Activated CD8-positive, alpha-beta T cell treated with anti-CD3 and anti-CD28 coated beads for 36 hours (primary cell): ENCODE results near the gene CAMTA1. TPM values are rescaled to one million over a fixed set of nuclear protein-coding genes. Genes with fewer than 3 reads are reported as not detected.

Experiments
- ATAC-seq: fragments of 200-7000 bp; cut with Tn5 transposase; one replicate; pipeline ENCODE4 v1.10.0; 2021; ENCODE audit warnings: mild to moderate bottlenecking, moderate library complexity
- CTCF ChIA-PET: fragments of 350-600 bp; sonication (Branson Sonifier 250); formaldehyde crosslinking; loops from one replicate; lab custom pipeline; 2021; ENCODE audit warnings: antibody characterized with exemption; lab: Charles Lee
- POLR2A ChIA-PET: fragments of 350-600 bp; sonication (Branson Sonifier 250); formaldehyde crosslinking; loops from one replicate; lab custom pipeline; 2021; ENCODE audit warnings: antibody characterized with exemption; lab: Charles Lee
- DNase-seq: peaks from one replicate; pipeline ENCODE4 v3.0.0-alpha.2; 2020
- H3K27ac Mint-ChIP-seq: one replicate; pipeline ENCODE4 v1.8.0; 2021; ENCODE audit warnings: mild to moderate bottlenecking, mixed read lengths
- H3K27me3 Mint-ChIP-seq: one replicate; pipeline ENCODE4 v1.8.0; 2021; ENCODE audit warnings: mixed read lengths
- H3K36me3 Mint-ChIP-seq: one replicate; pipeline ENCODE4 v1.8.0; 2021; ENCODE audit warnings: low read depth, mixed read lengths
- H3K4me1 Mint-ChIP-seq: one replicate; pipeline ENCODE4 v1.8.0; 2021; ENCODE audit warnings: low read depth, mixed read lengths
- H3K4me3 Mint-ChIP-seq: one replicate; pipeline ENCODE4 v1.8.0; 2021; ENCODE audit warnings: mild to moderate bottlenecking, moderate library complexity, mixed read lengths
- H3K9me3 Mint-ChIP-seq: one replicate; pipeline ENCODE4 v1.8.0; 2021; ENCODE audit warnings: mixed read lengths
- intact Hi-C: fragments of 100-400 bp; cut with micrococcal nuclease; formaldehyde crosslinking; loops from one replicate; pipeline ENCODE4 v1.10.0; 2022
- total RNA-seq, 2 experiments: library from RNA; stranded (reverse); gene quantifications; one replicate each; pipeline ENCODE4 v1.2.3, GENCODE V29; 2021
- TF ChIP-seq, protein P1 (sequence below): fragments of 200-600 bp; IDR thresholded peaks from one replicate; pipeline ENCODE4 v1.8.0; 2022; ENCODE audit warnings: antibody characterized with exemption, mild to moderate bottlenecking

CAMTA1 gene
- total RNA-seq, 2 experiments from 2014 or later = 67.7 to 70.9 TPM

- Mint-ChIP-seq H3K36me3 (peaks cover 20% of the 10 kb centered on the region), H3K27ac (peak overlapping the region; percentile 44), H3K9me3 (no peaks in the 10 kb centered on the region), H3K27me3 (no peaks in the 10 kb centered on the region), H3K4me3 (no peak overlapping the region), H3K4me1 (peaks cover 22% of the 10 kb centered on the region)
- DNase-seq (no peak), ATAC-seq (no peak)
- ChIA-PET CTCF (interaction anchor here (1.2 kb wide), 1 partner anchor 8 kb away, joined by 3 read pairs; no protein-coding TSS in a partner anchor), POLR2A (no interaction called here)
- TF ChIP-seq, protein P1, sequence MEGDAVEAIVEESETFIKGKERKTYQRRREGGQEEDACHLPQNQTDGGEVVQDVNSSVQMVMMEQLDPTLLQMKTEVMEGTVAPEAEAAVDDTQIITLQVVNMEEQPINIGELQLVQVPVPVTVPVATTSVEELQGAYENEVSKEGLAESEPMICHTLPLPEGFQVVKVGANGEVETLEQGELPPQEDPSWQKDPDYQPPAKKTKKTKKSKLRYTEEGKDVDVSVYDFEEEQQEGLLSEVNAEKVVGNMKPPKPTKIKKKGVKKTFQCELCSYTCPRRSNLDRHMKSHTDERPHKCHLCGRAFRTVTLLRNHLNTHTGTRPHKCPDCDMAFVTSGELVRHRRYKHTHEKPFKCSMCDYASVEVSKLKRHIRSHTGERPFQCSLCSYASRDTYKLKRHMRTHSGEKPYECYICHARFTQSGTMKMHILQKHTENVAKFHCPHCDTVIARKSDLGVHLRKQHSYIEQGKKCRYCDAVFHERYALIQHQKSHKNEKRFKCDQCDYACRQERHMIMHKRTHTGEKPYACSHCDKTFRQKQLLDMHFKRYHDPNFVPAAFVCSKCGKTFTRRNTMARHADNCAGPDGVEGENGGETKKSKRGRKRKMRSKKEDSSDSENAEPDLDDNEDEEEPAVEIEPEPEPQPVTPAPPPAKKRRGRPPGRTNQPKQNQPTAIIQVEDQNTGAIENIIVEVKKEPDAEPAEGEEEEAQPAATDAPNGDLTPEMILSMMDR = no peak
- intact Hi-C loops = no loop called here
Measured at GRCh38 chr1:6859415-6860343, 74.4 kb downstream of the CAMTA1 start.

- TF ChIP-seq, protein P1 = no peak
- intact Hi-C loops = no loop called here
- Mint-ChIP-seq H3K36me3 (peaks cover 17% of the 10 kb centered on the region), H3K9me3 (no peaks in the 10 kb centered on the region), H3K4me1 (peaks cover 23% of the 10 kb centered on the region), H3K4me3 (no peak overlapping the region), H3K27ac (no peak overlapping the region), H3K27me3 (no peaks in the 10 kb centered on the region)
- DNase-seq (peak; percentile 30), ATAC-seq (no peak)
- POLR2A ChIA-PET = no interaction called here
- CTCF ChIA-PET = no interaction called here
Measured at GRCh38 chr1:6860401-6860800, 75.1 kb downstream of the CAMTA1 start.

GRCh38 chr1:6861075-6861724 is 75.9 kb downstream of the CAMTA1 start:
- intact Hi-C loops = no loop called here
- Mint-ChIP-seq H3K36me3 (peaks cover 15% of the 10 kb centered on the region), H3K4me1 (peaks cover 23% of the 10 kb centered on the region), H3K4me3 (no peak overlapping the region), H3K27me3 (no peaks in the 10 kb centered on the region), H3K27ac (no peak overlapping the region), H3K9me3 (no peaks in the 10 kb centered on the region)
- CTCF ChIA-PET = no interaction called here
- ATAC-seq = no peak
- POLR2A ChIA-PET = no interaction called here
- TF ChIP-seq, protein P1 = no peak
- DNase-seq = no peak

DNA sequence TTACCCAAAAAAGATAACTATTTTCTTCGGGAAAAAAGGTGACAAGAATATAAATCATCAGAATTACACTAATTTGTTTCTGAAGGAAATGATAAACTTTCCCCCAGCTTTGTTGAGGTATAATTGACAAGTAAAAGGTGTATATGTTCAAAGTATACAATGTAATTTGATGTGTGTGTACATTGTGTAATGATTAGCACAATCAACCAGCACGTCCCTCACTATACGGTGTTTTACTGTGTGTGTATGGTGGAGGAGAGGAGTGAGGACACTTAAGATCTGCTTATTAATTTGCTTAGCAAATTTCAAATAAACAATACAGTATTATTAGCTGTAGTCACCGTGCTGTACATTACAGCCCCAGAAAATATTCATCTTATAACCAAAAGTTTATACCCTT is 77.7 kb downstream of the CAMTA1 start:
- ATAC-seq (no peak), DNase-seq (no peak)
- CTCF ChIA-PET = interaction anchor here (1.2 kb wide), 1 partner anchor 15 kb away, joined by 3 read pairs; no protein-coding TSS in a partner anchor
- Mint-ChIP-seq H3K36me3 (peaks cover 14% of the 10 kb centered on the region), H3K27ac (no peak overlapping the region), H3K4me3 (no peak overlapping the region), H3K4me1 (peaks cover 26% of the 10 kb centered on the region), H3K9me3 (no peaks in the 10 kb centered on the region), H3K27me3 (no peaks in the 10 kb centered on the region)
- POLR2A ChIA-PET = no interaction called here
- intact Hi-C loops = no loop called here
- TF ChIP-seq, protein P1 = no peak

DNA sequence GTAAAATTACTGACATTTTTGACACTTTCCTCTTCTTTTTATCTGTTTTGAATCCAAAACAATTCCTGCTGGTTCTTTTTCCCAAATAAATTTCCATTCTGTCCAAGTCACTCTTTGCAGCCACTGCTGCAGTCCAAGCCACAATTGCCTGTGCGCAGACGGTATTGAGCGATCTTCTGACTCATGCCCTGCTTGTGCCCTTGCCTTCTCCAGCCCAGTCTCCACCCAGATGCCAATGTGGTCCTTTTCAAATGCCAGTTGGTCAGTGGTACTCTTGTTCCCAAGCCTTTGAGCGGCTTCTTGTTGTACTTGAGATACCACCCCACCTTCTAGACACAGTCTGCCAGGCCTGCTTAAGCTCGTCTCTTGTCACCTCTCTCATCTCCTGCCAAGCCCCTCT is 78.9 kb downstream of the CAMTA1 start:
- intact Hi-C loops = no loop called here
- TF ChIP-seq, protein P1 = no peak
- no peak overlapping the region for H3K4me3 Mint-ChIP-seq
- H3K36me3 Mint-ChIP-seq = peaks cover 14% of the 10 kb centered on the region
- peaks cover 36% of the 10 kb centered on the region for H3K4me1 Mint-ChIP-seq
- H3K9me3 Mint-ChIP-seq = no peaks in the 10 kb centered on the region
- ChIA-PET CTCF (no interaction called here), POLR2A (no interaction called here)
- ATAC-seq (no peak), DNase-seq (no peak)
- no peaks in the 10 kb centered on the region for H3K27me3 Mint-ChIP-seq
- no peak overlapping the region for H3K27ac Mint-ChIP-seq
